Stomach (tissue), 9 donors: ENCODE results near the gene COL6A1. TPM values are rescaled to one million over a fixed set of nuclear protein-coding genes. Genes with fewer than 3 reads are reported as not detected.

Experiments
- DNase-seq, 2 donors: peaks; one replicate each; pipeline versions ENCODE4 v3.0.0 to v3.0.0-alpha.2; 2013 to 2019
- H3K27ac ChIP-seq, 5 donors: fragments of 200-600 bp in 4 of 5; sonication (generic) in 4 of 5; one replicate each; pipeline ENCODE4 v1.5.1; 2013 to 2019; ENCODE audit warnings: mild to moderate bottlenecking in 1 of 5, moderate library complexity in 1 of 5
- H3K27me3 ChIP-seq, 3 donors: fragments of 200-600 bp; sonication (generic); one replicate each; pipeline ENCODE4 v1.5.1; 2017 to 2019; ENCODE audit warnings: mixed run types in 1 of 3
- H3K36me3 ChIP-seq, 4 donors: fragments of 200-600 bp; sonication (generic); 1 replicate in 3 of 4; 2 replicates in 1 of 4; pipeline ENCODE4 v1.5.1; 2016 to 2019
- H3K4me1 ChIP-seq, 4 donors: fragments of 200-600 bp; sonication (generic); one replicate each; pipeline ENCODE4 v1.5.1; 2016 to 2019
- H3K4me3 ChIP-seq, 4 donors: fragments of 200-600 bp; sonication (generic) in 3 of 4; one replicate each; pipeline ENCODE4 v1.5.1; 2016 to 2019; ENCODE audit warnings: mild to moderate bottlenecking in 1 of 4
- H3K9me3 ChIP-seq, 4 donors: fragments of 200-600 bp; sonication (generic); one replicate each; pipeline ENCODE4 v1.5.1; 2016 to 2019
- EP300 ChIP-seq: sonication (generic); formaldehyde crosslinking; IDR thresholded peaks from one replicate; pipeline ENCODE4 v1.6.1; 2017; ENCODE audit warnings: antibody characterized with exemption
- POLR2A ChIP-seq, 4 donors: fragments of 450-650 bp; IDR thresholded peaks; one replicate each; pipeline ENCODE4 v1.6.1; 2016; ENCODE audit warnings: antibody characterized with exemption in 4 of 4, control low read depth in 2 of 4, mild to moderate bottlenecking in 1 of 4, moderate library complexity in 1 of 4
- POLR2AphosphoS5 ChIP-seq, 3 donors: sonication (generic); formaldehyde crosslinking; IDR thresholded peaks; one replicate each; pipeline ENCODE4 v1.6.1; 2016; ENCODE audit warnings: antibody characterized with exemption in 3 of 3
- WGBS, 5 donors: extraction: QIAGEN DNeasy Blood & Tissue Kit in 3 of 5; methylation state at CpG; one replicate each; pipeline versions ENCODE4 v1.1.5 to v1.1.7; 2013 to 2018; 5-methylcytosine and 5-hydroxymethylcytosine counted together
- intact Hi-C: fragments of 100-400 bp; cut with DNase I; formaldehyde crosslinking; loops from one replicate; pipeline ENCODE4 v1.15.1; 2023; ENCODE audit warnings: low total_unique reads
- polyA plus RNA-seq, 3 donors: library from polyadenylated mRNA; stranded (reverse); fragments of 200-250 nt; gene quantifications; one replicate each; pipeline ENCODE4 v1.2.3, GENCODE V29; 2013
- total RNA-seq, 5 donors: library from RNA; depleted of rRNA; stranded (reverse); fragments of >200 nt; gene quantifications; one replicate each; pipeline versions ENCODE4 v1.1.0 to v1.2.3, GENCODE V29; 2014 to 2016
- TF ChIP-seq, protein P1 (sequence below), 7 experiments: fragments of 450-650 bp in 4 of 7; fragments of 200-600 bp in 3 of 7; sonication (generic) in 3 of 7; IDR thresholded peaks; one replicate each; pipeline ENCODE4 v1.5.1; 2016 to 2019; ENCODE audit warnings: antibody characterized with exemption in 7 of 7, control low read depth in 2 of 7, mild to moderate bottlenecking in 1 of 7
- donor health status: healthy with polysubstance abuse.
- donor health status: Bipolar disorder and iron deficiency.
- donor health status: healthy.

COL6A1 gene
- total and polyA plus RNA-seq, 8 donors, result 63.2 to 756 (median 254) TPM

- no peak for TF ChIP-seq POLR2AphosphoS5 (IDR thresholded peaks at IDR 0.05)
- no peak for TF ChIP-seq EP300
- TF ChIP-seq POLR2A (IDR thresholded peaks at IDR 0.05), result no peak
- TF ChIP-seq, protein P1, sequence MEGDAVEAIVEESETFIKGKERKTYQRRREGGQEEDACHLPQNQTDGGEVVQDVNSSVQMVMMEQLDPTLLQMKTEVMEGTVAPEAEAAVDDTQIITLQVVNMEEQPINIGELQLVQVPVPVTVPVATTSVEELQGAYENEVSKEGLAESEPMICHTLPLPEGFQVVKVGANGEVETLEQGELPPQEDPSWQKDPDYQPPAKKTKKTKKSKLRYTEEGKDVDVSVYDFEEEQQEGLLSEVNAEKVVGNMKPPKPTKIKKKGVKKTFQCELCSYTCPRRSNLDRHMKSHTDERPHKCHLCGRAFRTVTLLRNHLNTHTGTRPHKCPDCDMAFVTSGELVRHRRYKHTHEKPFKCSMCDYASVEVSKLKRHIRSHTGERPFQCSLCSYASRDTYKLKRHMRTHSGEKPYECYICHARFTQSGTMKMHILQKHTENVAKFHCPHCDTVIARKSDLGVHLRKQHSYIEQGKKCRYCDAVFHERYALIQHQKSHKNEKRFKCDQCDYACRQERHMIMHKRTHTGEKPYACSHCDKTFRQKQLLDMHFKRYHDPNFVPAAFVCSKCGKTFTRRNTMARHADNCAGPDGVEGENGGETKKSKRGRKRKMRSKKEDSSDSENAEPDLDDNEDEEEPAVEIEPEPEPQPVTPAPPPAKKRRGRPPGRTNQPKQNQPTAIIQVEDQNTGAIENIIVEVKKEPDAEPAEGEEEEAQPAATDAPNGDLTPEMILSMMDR (IDR thresholded peaks at IDR 0.05), result no peak
- no peaks in the 10 kb centered on the region for H3K9me3 ChIP-seq
- H3K27me3 ChIP-seq, result no peaks in the 10 kb centered on the region
- intact Hi-C loops, result no loop called here
- no peaks in the 10 kb centered on the region for H3K4me1 ChIP-seq
- peak in 1 of 2 donors; percentile 22 for DNase-seq
- no peak overlapping the region for H3K4me3 ChIP-seq
- WGBS, 5 donors, result 94 to 97% (median 94%) methylated on average over 31 to 40 of the region's 40 CpGs
- no peak overlapping the region for H3K27ac ChIP-seq
- H3K36me3 ChIP-seq, result peaks cover 5 to 33% (median 26%) of the 10 kb centered on the region in 4 donors
Observed at GRCh38 chr21:46006547-46007491, 25.2 kb downstream of the COL6A1 start.

DNA sequence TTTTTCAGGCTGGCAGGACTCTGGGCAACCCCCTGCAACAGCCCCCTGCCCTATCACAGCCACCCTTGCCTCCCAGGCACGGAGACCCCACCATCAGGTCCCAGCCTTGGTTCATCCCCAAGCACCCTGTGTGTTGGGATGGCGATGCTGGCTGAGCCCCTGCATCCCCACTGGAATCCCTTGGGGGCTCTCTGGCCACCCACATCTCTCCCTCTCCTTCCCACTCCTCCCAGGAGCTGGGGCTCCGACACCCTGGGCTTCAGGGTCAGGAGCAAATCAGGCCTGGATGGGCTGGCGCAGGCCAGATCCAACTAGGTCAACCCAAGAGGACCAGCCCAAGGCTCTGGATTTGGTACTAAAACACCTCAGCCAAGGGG lies 25.9 kb downstream of the COL6A1 start:
- Histone ChIP-seq H3K27ac (no peak overlapping the region), H3K4me1 (no peaks in the 10 kb centered on the region), H3K9me3 (no peaks in the 10 kb centered on the region), H3K27me3 (no peaks in the 10 kb centered on the region), H3K36me3 (peaks cover 0 to 27% (median 19%) of the 10 kb centered on the region in 4 donors), H3K4me3 (no peak overlapping the region)
- no peak for DNase-seq
- no peak for TF ChIP-seq EP300
- TF ChIP-seq, protein P1 (IDR thresholded peaks at IDR 0.05), result no peak
- no peak for TF ChIP-seq POLR2AphosphoS5 (IDR thresholded peaks at IDR 0.05)
- no peak for TF ChIP-seq POLR2A (IDR thresholded peaks at IDR 0.05)
- WGBS, 5 donors, result 62 to 100% (median 70%) methylated on average over 2 to 4 of the region's 4 CpGs
- intact Hi-C loops, result no loop called here

DNA sequence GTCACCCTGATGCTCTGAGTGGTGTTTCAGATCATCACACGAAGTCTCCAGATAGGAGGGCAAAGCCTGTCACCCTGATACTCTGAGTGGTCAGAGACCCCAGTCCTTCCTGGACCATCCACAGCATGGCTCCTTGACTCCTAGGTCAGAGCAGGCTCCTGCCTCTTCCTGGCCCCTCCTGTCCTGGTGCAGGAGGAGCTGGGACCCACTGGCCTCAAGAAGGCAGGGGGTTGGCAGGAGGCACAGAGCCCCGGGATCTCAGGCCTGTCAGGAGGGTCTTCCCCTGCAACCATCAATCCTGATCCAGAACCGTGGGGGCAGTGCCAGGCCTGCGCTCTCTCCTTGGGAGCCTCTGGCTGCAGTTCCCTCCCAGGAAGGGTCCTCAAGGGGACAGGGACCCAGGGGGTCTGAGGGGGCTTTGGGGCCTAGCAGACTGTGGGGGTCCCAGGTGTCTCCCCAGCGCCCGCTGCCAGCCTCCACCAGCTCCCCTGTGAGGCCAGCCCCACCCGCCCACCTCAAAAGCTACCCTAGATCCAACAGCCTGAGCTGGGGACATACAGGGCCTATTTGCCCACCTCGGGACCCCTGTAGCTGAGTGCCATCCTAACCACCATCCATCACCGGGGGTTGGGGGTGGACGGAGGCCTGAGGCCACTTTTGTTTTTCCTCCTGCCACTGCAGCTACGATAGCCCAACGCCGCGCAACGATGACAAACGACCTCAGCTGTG lies 27.5 kb downstream of the COL6A1 start:
- Histone ChIP-seq H3K4me1 (no peaks in the 10 kb centered on the region), H3K36me3 (peaks cover 0 to 11% (median 4%) of the 10 kb centered on the region in 4 donors), H3K27ac (no peak overlapping the region), H3K27me3 (no peaks in the 10 kb centered on the region), H3K4me3 (no peak overlapping the region), H3K9me3 (no peaks in the 10 kb centered on the region)
- intact Hi-C loops, result no loop called here
- TF ChIP-seq EP300 (no peak), POLR2A (IDR thresholded peaks at IDR 0.05) (no peak), POLR2AphosphoS5 (IDR thresholded peaks at IDR 0.05) (no peak)
- TF ChIP-seq, protein P1 (IDR thresholded peaks at IDR 0.05), result no peak
- 49 to 72% (median 68%) methylated on average over 8 to 16 of the region's 16 CpGs for WGBS, 5 donors
- no peak for DNase-seq

DNA sequence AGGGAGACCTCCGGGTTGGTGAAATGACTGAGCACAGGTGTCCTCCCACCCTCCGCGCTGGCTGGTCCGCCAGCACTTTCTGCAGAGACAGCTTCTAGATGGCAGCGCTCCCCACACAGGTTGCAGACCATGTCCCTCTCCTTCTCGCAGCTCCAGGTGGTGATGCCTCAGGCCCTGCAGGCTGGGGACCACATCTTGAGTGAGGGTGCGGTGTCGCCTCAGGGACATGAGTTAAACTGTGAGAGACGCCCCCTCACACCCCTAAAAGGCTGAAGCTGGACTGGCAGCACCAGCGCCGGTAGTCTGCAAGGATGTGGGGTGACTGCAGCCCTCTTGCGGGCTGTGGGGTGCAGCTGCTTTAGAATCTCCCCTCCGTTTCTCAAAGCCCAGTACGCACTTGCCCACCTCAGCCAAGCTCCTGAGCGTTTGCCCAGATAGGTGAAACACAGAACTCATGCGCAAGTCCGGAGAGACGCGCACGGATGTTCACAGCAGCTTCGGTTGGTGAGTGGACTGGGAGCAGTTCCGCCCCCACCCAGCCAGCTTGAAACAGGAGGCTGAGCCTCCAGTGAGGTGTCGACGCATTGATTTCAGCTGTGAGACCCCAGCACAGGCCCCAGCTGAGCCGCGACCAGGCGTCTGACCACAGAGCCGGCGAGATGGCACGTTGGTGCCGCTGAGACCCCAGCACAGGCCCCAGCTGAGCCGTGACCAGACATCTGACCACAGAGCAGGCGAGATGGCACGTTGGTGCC lies 28.6 kb downstream of the COL6A1 start:
- intact Hi-C loops, result no loop called here
- H3K27ac ChIP-seq, result no peak overlapping the region
- no peak for TF ChIP-seq EP300
- TF ChIP-seq, protein P1 (IDR thresholded peaks at IDR 0.05), result no peak
- no peak for TF ChIP-seq POLR2A (IDR thresholded peaks at IDR 0.05)
- TF ChIP-seq POLR2AphosphoS5 (IDR thresholded peaks at IDR 0.05), result no peak
- peak in 1 of 2 donors; percentile 17 for DNase-seq
- no peaks in the 10 kb centered on the region for H3K27me3 ChIP-seq
- H3K4me1 ChIP-seq, result no peaks in the 10 kb centered on the region
- H3K4me3 ChIP-seq, result no peak overlapping the region
- peaks cover 0 to under 1% (median 0%) of the 10 kb centered on the region in 4 donors for H3K36me3 ChIP-seq
- no peaks in the 10 kb centered on the region for H3K9me3 ChIP-seq
- WGBS, 5 donors, result 83 to 91% (median 87%) methylated on average over 24 to 34 of the region's 34 CpGs
